Measurements from ENCODE around the gene ISOC1. TPM values are rescaled to one million over a fixed set of nuclear protein-coding genes. Genes with fewer than 3 reads are reported as not detected.

ISOC1 gene
- total RNA-seq, 1 experiment from 2014 or later = 123 TPM

DNA sequence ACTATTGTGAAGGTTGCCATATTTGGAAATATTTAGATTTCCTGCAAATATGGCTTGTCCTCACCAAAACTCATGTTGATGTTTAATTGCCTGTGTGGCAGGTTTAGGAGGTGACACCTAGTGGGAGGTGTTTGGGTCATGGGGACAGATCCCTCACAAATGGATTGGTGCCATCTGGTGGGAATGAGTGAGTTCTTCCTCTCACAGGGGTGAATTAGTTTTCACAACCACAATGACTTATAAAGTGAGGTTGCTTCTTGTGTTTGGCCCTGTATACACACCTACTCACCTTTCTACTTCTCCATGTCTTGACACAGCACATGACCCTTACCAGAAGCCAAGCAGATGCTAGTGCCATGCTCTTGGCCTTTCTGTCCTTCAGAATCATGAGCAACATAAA, 41.1 kb downstream of the ISOC1 start:
- no peaks in the 10 kb centered on the region for H3K36me3 ChIP-seq
- no peak overlapping the region for H3K4me3 ChIP-seq
- peak in 1 of 2 experiments; percentile 16 for DNase-seq
- H3K9me3 ChIP-seq (replicated peaks) = no peaks in the 10 kb centered on the region
- H3K27me3 ChIP-seq = no peaks in the 10 kb centered on the region
- no peaks in the 10 kb centered on the region for H3K4me1 ChIP-seq
- no peak overlapping the region for H3K27ac ChIP-seq

- no peaks in the 10 kb centered on the region; the same call in 1 of the 2 replicates for H3K27me3 ChIP-seq
- H3K4me1 ChIP-seq = no peaks in the 10 kb centered on the region
- no peaks in the 10 kb centered on the region for H3K9me3 ChIP-seq (replicated peaks)
- H3K4me3 ChIP-seq = no peak overlapping the region
- DNase-seq = no peak
- no peak overlapping the region for H3K27ac ChIP-seq
- no peaks in the 10 kb centered on the region for H3K36me3 ChIP-seq
These were observed 43.1 kb downstream of the ISOC1 start for GRCh38 chr5:129137637-129138036.

- no peak overlapping the region for H3K27ac ChIP-seq
- H3K9me3 ChIP-seq (replicated peaks) = no peaks in the 10 kb centered on the region
- no peak for DNase-seq
- no peaks in the 10 kb centered on the region for H3K4me1 ChIP-seq
- H3K27me3 ChIP-seq = no peaks in the 10 kb centered on the region; the same call in 1 of the 2 replicates
- H3K36me3 ChIP-seq = no peaks in the 10 kb centered on the region
- H3K4me3 ChIP-seq = no peak overlapping the region
These were observed 46.5 kb downstream of the ISOC1 start for GRCh38 chr5:129141078-129141477.

DNA sequence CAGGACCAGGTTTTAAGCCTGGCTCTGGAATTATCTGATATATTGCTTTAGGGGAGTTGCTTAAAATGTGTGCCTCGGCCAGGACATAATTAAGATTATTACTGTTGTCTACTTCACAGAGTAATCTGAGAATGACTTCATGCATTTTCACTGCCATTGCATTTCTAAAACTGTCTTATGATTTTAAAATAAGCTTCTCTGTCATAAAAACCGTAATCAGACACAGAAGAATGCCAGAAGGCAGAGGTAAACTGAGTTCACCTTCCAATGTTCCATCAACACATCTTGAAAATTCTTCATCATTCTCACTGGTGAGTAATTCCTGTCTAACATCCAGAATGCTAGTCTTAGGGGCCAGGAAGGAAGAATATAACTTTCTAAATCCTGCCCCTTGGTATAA, 47.1 kb downstream of the ISOC1 start:
- no peaks in the 10 kb centered on the region for H3K9me3 ChIP-seq (replicated peaks)
- no peaks in the 10 kb centered on the region for H3K4me1 ChIP-seq
- DNase-seq = no peak
- H3K4me3 ChIP-seq = no peak overlapping the region
- H3K36me3 ChIP-seq = no peaks in the 10 kb centered on the region
- no peak overlapping the region for H3K27ac ChIP-seq
- H3K27me3 ChIP-seq = no peaks in the 10 kb centered on the region; the same call in 1 of the 2 replicates

GRCh38 chr5:129155876-129156275, 61.3 kb downstream of the ISOC1 start:
- no peaks in the 10 kb centered on the region for H3K4me1 ChIP-seq
- no peak overlapping the region for H3K27ac ChIP-seq
- H3K36me3 ChIP-seq = no peaks in the 10 kb centered on the region
- no peaks in the 10 kb centered on the region for H3K27me3 ChIP-seq
- no peak overlapping the region for H3K4me3 ChIP-seq
- DNase-seq = no peak
- H3K9me3 ChIP-seq (replicated peaks) = no peaks in the 10 kb centered on the region

DNA sequence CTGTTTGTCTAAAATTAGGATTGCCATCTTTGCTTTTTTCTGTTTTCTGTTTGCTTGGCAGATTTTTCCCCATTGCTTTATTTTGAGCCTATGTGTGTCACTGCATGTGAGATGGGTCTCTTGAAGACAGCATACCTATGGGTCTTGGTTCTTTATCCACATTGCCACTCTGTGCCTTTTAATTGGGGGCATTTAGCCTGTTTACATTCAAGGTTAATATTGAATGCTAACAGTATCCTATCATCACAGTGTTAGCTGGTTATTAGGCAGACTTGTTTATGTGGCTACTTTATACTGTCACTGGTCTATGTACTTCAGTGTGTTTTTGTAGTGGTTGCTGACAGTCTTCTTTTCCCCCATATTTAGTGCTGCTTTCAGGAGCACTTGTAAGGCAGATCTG, 67.3 kb downstream of the ISOC1 start:
- H3K9me3 ChIP-seq (replicated peaks) = no peaks in the 10 kb centered on the region

More for the DNA sequence above, 67.3 kb downstream of the ISOC1 start:
- H3K36me3 ChIP-seq = no peaks in the 10 kb centered on the region
- H3K27me3 ChIP-seq = no peaks in the 10 kb centered on the region
- H3K27ac ChIP-seq = no peak overlapping the region
- no peak for DNase-seq
- H3K4me3 ChIP-seq = no peak overlapping the region
- H3K4me1 ChIP-seq = no peaks in the 10 kb centered on the region

Other genes with a start within 250 kb of the ISOC1 start
- gene SLC27A6, start 129.3 kb upstream of the ISOC1 start, total RNA-seq (2014; rRNA removed; shearing (Covaris generic)) = 0.04 TPM in 1 of 2 replicates, not detected in the other